Testis (tissue), 2 donors: ENCODE measurements around the gene PINK1.

Experiments used
- CTCF ChIP-seq, 3 experiments: fragments of 450-650 bp in 2 of 3; fragments of 200-600 bp in 1 of 3; sonication (generic) in 1 of 3; IDR thresholded peaks; one replicate each; pipeline ENCODE4 v1.5.1; 2016 to 2019; ENCODE audit warnings: antibody characterized with exemption in 3 of 3, mild to moderate bottlenecking in 2 of 3, moderate library complexity in 1 of 3
- POLR2A ChIP-seq: fragments of 450-650 bp; IDR thresholded peaks from one replicate; pipeline ENCODE4 v1.6.1; 2017; ENCODE audit warnings: antibody characterized with exemption, mild to moderate bottlenecking, moderate library complexity

GRCh38 chr1:20587661-20588053 lies 45.6 kb upstream of the PINK1 start:
- TF ChIP-seq CTCF (IDR thresholded peaks at IDR 0.05) (no peak), POLR2A (no peak)
